ENCODE data around the gene FARS2.

Gene FARS2

DNA sequence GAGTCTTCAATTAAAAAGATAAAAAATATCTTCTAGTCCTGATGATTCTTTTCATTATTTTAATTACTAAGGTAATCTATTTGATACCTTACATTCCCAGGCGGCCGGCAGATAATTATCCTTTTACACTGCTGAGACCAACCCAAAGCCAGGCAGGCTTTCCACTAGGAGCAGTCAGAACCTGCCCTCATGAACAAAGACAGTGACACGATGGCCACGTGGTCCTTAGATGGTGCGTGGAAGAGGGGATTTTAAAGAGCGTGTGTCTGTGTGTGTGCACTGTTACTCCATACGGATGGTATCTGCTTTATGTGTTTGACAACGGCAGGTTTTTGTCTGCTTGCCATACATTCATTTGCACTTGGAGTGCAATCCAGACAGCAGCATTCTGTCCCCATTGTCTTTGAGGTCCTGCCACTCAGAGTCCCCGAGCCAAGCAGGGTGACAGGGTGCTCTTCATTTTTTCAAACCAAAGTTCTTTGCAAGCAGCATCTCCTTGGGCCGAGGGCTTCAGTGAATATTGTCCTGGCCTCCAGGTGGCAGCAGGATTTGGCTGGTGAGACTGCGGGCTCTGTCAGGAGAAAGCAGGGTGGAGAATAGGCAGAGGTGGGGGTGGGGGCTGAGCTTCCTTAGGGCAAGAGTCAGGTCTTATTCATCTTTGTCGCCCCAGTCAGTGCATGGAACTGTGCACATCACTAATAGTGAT lies 484.9 kb downstream of the FARS2 start:
- no peak for DNase-seq (ENCODE audit: extremely low read depth in 1 of 2, low read depth in 1 of 2)

DNA sequence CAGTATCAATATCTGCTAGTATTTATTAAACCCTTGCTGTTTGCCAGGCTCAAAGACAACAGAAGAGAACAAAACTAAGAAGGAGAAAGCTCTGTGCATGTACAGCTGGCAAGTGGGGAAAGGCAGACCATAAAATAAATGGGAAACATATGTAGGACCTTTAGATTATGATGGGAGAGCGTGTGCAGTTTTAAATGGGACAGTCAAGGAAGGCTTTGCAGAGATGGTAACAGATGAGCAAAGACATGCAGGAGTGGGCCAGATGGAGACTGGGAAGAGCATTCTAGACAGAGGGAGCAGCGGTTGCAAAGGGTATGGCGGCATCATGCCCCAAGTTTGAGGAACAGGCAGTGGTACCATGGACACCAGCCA lies 485.4 kb downstream of the FARS2 start:
- no peak for DNase-seq (ENCODE audit: extremely low read depth in 1 of 2, low read depth in 1 of 2)

- DNase-seq (ENCODE audit: extremely low read depth in 1 of 2, low read depth in 1 of 2), result no peak
Observed at GRCh38 chr6:5747379-5747778, 486.1 kb downstream of the FARS2 start.

DNA sequence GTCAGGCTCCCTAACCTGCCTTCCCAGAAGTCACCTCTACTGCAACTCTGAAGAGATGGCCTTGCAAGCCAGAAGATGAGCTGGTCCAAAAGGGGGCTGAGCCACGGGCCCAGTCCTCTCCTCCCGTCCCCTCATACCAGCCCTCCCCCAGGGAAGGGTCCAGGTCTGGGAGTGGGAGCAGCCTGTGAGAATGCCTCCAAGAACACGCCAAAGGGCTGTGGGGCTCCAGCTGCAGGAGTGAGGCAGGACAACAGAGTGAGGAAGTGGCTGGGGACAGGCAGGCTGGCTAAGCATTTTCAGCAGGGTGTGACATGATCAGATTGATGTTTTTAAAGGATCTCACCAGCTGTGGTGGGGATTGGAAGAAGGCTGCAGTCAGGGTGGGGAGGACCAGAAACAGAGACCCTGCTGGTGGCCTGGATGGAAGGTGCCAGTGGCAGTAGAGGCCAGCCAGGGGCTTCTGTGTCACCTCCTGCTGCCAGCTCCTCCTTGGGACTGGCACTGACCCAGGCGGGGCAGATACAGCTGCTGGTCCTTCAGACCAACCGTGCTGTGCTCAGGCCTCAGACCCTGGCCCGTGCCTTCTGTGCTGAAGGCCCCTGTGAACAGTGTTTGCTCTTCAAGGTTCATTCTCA lies 487.8 kb downstream of the FARS2 start:
- no peak for DNase-seq (ENCODE audit: extremely low read depth in 1 of 2, low read depth in 1 of 2)

DNA sequence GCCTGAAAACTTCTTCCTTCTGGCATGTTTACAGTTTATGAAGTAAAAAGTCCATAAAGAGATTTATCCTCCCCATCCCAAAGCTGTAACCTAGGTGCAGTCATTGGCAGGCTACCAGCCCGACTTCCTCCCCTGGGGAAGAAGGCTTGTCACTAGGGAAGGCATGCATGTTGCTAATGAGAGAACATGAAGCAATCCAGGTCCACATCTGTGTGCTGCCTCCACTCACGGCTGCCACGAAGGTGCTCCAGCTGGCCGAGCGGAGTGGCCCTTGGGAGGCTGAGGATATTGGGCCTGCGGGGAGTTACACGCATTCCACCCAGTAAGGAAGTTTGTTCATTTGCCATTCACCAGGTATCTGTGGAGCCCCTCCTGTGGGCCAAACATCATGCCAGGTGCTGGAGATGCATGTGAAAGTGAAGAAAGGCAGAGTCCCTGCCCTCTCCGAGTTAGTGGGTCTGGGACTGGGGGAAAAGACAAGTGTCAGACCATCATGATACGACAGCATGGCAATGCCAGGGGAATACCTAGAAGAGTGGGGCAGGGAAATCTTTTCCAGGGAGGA lies 488.4 kb downstream of the FARS2 start:
- DNase-seq (ENCODE audit: extremely low read depth in 1 of 2, low read depth in 1 of 2), result no peak

GRCh38 chr6:5751525-5752390 lies 490.4 kb downstream of the FARS2 start:
- DNase-seq (ENCODE audit: extremely low read depth in 1 of 2, low read depth in 1 of 2), result no peak

DNA sequence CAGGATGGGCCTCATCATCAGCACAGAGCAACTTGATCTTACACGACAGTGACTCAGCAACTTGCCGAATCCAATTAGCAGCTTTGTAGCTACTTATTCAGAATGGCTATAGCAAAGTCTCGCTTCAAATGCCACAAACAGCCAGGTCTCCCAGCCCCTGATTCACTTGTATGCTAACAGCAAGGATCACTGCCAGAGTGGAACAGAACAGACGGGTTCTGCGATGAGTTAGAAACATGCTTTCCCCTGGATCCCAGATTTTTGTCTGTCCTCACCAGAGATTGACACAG lies 491.0 kb downstream of the FARS2 start:
- no peak for DNase-seq (ENCODE audit: extremely low read depth in 1 of 2, low read depth in 1 of 2)

GRCh38 chr6:5753209-5753608 lies 491.9 kb downstream of the FARS2 start:
- DNase-seq (ENCODE audit: extremely low read depth in 1 of 2, low read depth in 1 of 2), result no peak

DNA sequence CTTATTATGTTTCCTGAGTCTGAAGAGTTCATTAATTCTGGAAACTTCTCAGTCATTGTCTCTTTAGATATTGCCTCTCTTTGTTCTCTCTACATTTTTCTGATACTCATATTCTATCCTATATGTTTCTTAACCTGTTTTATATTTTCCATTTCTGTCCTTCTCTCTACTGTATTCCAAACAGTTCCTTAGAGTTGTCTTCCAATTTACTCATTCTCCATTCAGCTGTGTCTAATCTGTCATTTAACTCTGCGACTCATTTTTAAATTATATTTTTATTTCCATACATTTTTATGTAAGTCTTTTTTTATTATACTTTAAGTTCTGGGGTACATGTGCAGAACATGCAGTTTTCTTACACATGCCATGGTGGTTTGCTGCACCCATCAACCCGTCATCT lies 493.6 kb downstream of the FARS2 start:
- no peak for DNase-seq (ENCODE audit: extremely low read depth in 1 of 2, low read depth in 1 of 2)

DNA sequence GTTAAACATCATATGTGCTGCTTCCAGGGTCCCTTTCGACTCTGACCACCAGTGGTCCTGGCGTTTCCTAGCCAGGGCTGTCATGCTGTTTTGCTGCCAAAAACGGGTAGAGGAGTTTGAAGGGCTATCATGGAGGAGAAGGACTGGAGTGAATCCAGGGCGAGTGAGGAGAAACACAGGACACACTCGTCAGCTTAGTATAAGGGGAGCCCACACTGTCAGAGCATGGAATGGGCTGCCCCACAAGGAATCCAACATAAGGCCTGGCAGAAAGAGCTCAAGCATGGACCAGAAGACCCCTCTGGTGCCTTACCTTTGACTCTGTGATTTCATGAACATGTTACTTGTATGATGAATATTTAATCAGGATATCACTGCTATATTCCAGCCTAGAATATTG lies 498.3 kb downstream of the FARS2 start:
- no peak for DNase-seq (ENCODE audit: extremely low read depth in 1 of 2, low read depth in 1 of 2)

DNA sequence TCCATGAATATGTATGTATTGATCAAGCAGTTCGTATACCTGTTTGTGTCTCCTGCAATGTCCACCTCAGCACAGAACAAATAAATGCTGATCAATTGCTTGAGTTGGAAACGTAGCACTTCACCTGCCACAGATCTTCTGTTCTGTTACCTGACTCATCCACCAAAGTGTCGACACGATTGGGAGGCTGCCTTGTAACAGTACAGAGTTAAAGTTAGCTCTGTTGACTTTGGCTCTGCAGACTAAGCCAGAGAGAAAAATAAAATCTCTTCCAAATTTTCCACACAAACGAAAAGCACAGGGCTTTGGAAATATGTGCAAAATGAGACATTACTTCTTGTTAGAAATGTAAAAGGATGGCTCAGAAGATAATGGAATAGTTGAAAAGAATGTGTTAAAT lies 500.1 kb downstream of the FARS2 start:
- DNase-seq (ENCODE audit: extremely low read depth in 1 of 2, low read depth in 1 of 2), result no peak

- DNase-seq (ENCODE audit: extremely low read depth in 1 of 2, low read depth in 1 of 2), result no peak
Observed at GRCh38 chr6:5762561-5762968, 501.3 kb downstream of the FARS2 start.

DNA sequence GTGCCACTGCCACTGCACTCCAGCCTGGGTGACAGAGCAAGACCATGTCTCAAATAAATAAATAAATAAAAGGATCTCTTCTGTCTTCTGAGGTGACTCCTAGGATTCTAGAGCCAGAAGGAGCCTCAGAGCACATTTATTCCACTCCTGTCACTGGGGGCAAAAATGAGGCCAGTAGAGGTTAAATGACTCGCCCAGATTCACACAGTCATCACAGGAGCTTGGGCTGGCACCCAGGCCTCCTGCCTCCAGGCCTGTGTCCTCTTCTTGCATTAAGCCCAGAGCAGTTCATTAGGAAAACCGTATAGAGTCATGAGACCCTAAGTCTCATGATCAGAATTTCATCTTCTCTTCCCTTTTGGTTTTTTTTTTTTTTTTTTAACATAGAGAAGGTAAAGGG lies 502.1 kb downstream of the FARS2 start:
- DNase-seq (ENCODE audit: extremely low read depth in 1 of 2, low read depth in 1 of 2), result no peak

DNA sequence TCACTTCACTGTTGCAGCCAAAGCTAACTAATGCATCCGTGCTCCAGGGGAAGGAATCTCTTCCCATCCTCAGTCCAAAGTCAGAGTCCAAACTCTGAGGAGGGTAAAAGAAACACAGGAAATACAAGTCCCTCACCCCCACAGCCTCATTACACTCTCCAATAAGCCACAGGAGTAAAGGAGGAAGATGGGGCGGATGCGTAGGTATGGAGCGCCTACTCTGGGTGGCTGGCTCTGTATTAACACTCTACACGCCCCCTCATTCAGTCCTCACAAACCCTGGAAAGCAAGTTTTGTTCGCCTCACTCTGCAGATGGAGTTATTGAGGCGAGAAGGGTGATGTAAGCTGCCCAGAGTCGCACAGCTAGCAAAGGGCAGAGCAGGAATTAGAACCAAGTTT lies 502.6 kb downstream of the FARS2 start:
- no peak for DNase-seq (ENCODE audit: extremely low read depth in 1 of 2, low read depth in 1 of 2)

DNA sequence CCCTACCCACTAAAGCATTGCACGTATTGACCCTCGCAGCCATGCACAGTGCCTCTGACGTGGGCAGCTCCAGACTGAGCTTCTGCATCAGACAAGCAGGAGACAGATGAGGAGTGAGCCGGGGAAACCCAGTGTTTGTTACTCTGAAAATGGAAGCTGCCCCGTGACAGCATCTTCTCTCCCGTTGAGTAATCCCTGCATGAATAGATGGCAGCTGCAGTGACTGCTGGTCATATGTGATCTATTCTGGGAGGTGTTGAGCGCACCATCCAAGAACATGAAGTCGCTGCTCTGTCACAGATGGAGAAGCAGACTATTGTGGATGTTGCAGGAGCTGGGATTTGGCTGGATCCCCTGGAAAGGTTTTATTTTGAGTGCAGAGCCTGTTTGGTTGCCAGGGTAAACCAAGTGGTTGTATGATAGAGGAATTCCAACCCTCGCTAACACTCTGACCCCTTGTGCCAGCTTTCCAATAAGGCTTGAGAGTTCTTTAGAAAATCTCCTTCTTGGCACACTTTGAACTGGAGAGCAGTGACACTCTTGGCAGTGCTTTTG lies 503.2 kb downstream of the FARS2 start:
- DNase-seq (ENCODE audit: extremely low read depth in 1 of 2, low read depth in 1 of 2), result no peak

GRCh38 chr6:5765141-5765760 lies 503.9 kb downstream of the FARS2 start:
- no peak for DNase-seq (ENCODE audit: extremely low read depth in 1 of 2, low read depth in 1 of 2)

GRCh38 chr6:5766260-5766659 lies 504.9 kb downstream of the FARS2 start:
- DNase-seq (ENCODE audit: extremely low read depth in 1 of 2, low read depth in 1 of 2), result no peak

GRCh38 chr6:5767471-5767870 lies 506.2 kb downstream of the FARS2 start:
- DNase-seq (ENCODE audit: extremely low read depth in 1 of 2, low read depth in 1 of 2), result no peak

DNA sequence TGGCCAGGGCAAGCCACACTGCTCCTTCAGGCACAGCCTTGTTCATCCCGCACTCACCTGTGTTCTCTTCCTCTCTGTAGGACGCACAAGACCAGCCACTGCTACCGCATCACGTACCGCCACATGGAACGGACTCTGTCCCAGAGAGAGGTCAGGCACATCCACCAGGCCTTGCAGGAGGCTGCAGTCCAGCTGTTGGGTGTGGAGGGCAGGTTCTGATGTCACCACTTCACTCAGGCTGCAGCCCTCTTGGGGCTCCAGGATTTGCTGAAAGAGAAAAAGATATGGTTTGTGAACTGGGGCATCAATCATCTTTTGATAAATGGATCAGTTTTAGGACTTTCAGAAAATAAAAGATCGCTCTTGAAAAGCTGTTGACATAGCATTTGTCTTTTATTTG lies 509.9 kb downstream of the FARS2 start:
- no peak for DNase-seq (ENCODE audit: extremely low read depth in 1 of 2, low read depth in 1 of 2)

DNA sequence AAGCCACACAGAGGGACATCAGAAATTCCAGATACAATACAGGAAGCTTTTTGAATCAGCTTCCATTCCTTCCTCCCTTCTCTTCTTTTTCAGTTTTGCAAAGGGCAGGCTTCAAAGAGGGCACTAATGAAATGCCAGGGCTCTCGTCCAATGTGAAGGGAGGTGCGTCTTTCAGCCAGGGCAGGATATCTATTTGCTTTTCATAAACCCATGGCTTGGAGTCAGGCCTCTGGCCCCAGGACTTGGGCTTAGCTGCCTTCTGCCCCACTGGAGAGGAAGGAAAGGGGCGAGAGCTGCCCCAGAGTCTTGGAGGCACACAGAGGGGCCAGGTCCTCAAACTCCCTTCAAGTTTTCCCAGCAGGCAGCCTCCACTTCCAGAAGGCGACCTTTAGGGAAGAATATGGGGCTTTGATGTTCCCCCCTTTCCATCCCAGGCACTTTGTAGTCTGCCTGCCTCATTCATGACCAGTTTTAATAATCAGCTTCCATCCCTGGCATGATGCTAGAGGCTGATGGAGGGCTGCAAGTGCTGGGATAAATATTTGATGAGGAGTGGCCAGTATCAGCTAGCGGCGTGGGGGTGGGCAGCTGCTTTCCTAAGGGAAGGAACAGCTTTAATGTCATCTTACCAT lies 510.6 kb downstream of the FARS2 start:
- no peak for DNase-seq (ENCODE audit: extremely low read depth in 1 of 2, low read depth in 1 of 2)

Measured in activated CD8-positive, alpha-beta memory T cell treated with anti-CD3 and anti-CD28 coated beads for 1 hour (primary cell).